ENCODE measurements around the gene CFAP20. TPM values are rescaled to one million over a fixed set of nuclear protein-coding genes. Genes with fewer than 3 reads are reported as not detected.

CFAP20 gene
- total RNA-seq, 1 donor from 2014 or later: 73.1 TPM

- Mint-ChIP-seq H3K9me3 (peaks cover 3% of the 10 kb centered on the region), H3K27me3 (ENCODE audit: low read depth) (no peaks in the 10 kb centered on the region), H3K4me1 (peaks cover 64% of the 10 kb centered on the region), H3K4me3 (peak overlapping the region; percentile 83), H3K27ac (ENCODE audit: unreplicated experiment) (no peak overlapping the region), H3K36me3 (ENCODE audit: low read depth) (peaks cover 5% of the 10 kb centered on the region)
- no peak for TF ChIP-seq CTCF (conservative IDR thresholded peaks at IDR 0.05)
- DNase-seq (ENCODE audit: low read depth, low spot score): no peak
Measured at GRCh38 chr16:58125781-58126335, 3.3 kb downstream of the CFAP20 start.

GRCh38 chr16:58125041-58125440 is 4.1 kb downstream of the CFAP20 start:
- H3K36me3 Mint-ChIP-seq (ENCODE audit: low read depth): peaks cover 5% of the 10 kb centered on the region
- H3K27ac Mint-ChIP-seq (ENCODE audit: unreplicated experiment): no peak overlapping the region
- H3K4me3 Mint-ChIP-seq: peak overlapping the region; percentile 31
- H3K27me3 Mint-ChIP-seq (ENCODE audit: low read depth): no peaks in the 10 kb centered on the region
- no peak for TF ChIP-seq CTCF (conservative IDR thresholded peaks at IDR 0.05)
- DNase-seq (ENCODE audit: low read depth, low spot score): no peak
- peaks cover 72% of the 10 kb centered on the region for H3K4me1 Mint-ChIP-seq
- H3K9me3 Mint-ChIP-seq: peaks cover 3% of the 10 kb centered on the region

- DNase-seq (ENCODE audit: low read depth, low spot score): no peak
- peak overlapping the region; percentile 29 for H3K4me3 Mint-ChIP-seq
- H3K27me3 Mint-ChIP-seq (ENCODE audit: low read depth): no peaks in the 10 kb centered on the region
- no peak overlapping the region for H3K27ac Mint-ChIP-seq (ENCODE audit: unreplicated experiment)
- peaks cover 3% of the 10 kb centered on the region for H3K36me3 Mint-ChIP-seq (ENCODE audit: low read depth)
- no peak for TF ChIP-seq CTCF (conservative IDR thresholded peaks at IDR 0.05)
- H3K4me1 Mint-ChIP-seq: peaks cover 73% of the 10 kb centered on the region
- H3K9me3 Mint-ChIP-seq: peaks cover 3% of the 10 kb centered on the region
Measured at GRCh38 chr16:58124601-58124915, 4.6 kb downstream of the CFAP20 start.

GRCh38 chr16:58123896-58124600 is 5.1 kb downstream of the CFAP20 start:
- no peak for TF ChIP-seq CTCF (conservative IDR thresholded peaks at IDR 0.05)
- DNase-seq (ENCODE audit: low read depth, low spot score): no peak
- peaks cover 74% of the 10 kb centered on the region for H3K4me1 Mint-ChIP-seq
- H3K27ac Mint-ChIP-seq (ENCODE audit: unreplicated experiment): no peak overlapping the region
- peak overlapping the region; percentile 29 for H3K4me3 Mint-ChIP-seq
- H3K36me3 Mint-ChIP-seq (ENCODE audit: low read depth): no peaks in the 10 kb centered on the region
- H3K9me3 Mint-ChIP-seq: no peaks in the 10 kb centered on the region
- no peaks in the 10 kb centered on the region for H3K27me3 Mint-ChIP-seq (ENCODE audit: low read depth)

GRCh38 chr16:58121132-58121531 is 8.0 kb downstream of the CFAP20 start:
- H3K4me3 Mint-ChIP-seq: peak overlapping the region; percentile 45
- no peaks in the 10 kb centered on the region for H3K9me3 Mint-ChIP-seq
- H3K27ac Mint-ChIP-seq (ENCODE audit: unreplicated experiment): peak overlapping the region; percentile 46

More at GRCh38 chr16:58121132-58121531, 8.0 kb downstream of the CFAP20 start:
- Mint-ChIP-seq H3K36me3 (ENCODE audit: low read depth) (peaks cover 3% of the 10 kb centered on the region), H3K27me3 (ENCODE audit: low read depth) (no peaks in the 10 kb centered on the region), H3K4me1 (peaks cover 67% of the 10 kb centered on the region)
- no peak for DNase-seq (ENCODE audit: low read depth, low spot score)
- TF ChIP-seq CTCF (conservative IDR thresholded peaks at IDR 0.05): no peak
